NCI-H1436 treated with DMSO at 0.1 percent for 48 hours (cell line): ENCODE results near the gene SLC44A3.

Experiments used
- DNase-seq: peaks from one replicate; lab custom pipeline; 2025; lab: John Stamatoyannopoulos, UW

SLC44A3 gene, protein sequence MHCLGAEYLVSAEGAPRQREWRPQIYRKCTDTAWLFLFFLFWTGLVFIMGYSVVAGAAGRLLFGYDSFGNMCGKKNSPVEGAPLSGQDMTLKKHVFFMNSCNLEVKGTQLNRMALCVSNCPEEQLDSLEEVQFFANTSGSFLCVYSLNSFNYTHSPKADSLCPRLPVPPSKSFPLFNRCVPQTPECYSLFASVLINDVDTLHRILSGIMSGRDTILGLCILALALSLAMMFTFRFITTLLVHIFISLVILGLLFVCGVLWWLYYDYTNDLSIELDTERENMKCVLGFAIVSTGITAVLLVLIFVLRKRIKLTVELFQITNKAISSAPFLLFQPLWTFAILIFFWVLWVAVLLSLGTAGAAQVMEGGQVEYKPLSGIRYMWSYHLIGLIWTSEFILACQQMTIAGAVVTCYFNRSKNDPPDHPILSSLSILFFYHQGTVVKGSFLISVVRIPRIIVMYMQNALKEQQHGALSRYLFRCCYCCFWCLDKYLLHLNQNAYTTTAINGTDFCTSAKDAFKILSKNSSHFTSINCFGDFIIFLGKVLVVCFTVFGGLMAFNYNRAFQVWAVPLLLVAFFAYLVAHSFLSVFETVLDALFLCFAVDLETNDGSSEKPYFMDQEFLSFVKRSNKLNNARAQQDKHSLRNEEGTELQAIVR

DNA sequence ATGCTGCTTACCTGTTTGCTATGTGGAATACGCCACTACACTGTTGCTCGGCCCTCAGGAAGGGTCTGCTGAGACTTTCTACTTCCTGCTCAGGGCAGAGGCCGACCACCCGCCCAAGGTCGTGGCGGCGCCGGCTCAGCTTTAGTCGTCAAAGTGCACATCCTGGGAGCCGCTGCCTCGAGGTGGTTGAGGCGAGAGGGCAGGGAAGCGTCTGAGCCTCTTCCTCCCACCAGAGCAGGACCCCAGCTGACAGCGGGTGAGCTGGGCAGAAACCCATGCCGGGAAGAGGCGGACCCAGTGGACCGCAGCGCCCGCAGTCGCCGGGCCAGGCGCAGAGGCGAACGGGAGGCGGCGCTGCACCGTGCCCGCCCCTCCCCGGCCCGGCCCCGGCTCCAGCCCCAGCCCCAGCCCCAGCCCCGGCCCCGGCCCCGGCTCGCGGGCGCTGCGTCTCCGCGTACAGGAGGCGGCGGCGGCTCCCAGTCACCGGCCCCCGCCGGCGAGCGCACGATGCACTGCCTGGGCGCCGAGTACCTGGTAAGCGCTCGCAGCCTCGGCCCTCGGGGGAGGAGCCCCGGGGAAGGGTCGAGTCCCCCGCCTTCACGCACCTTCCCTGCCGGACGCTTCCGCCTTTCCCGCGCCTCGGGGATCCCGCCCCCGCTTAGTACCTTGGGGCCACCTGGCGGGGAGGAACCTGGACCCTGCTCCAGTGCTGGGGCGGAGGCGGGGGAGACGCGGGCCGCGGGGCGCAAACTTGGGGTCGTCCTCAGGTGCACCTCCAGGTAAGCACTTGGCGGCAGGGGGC is at the start of gene SLC44A3:
Gene SLC44A3 (plus strand): TSS at position 413 of the 802 bp plus-strand sequence. CDS start 95 bp downstream, at position 508.
- no peak for DNase-seq

DNA sequence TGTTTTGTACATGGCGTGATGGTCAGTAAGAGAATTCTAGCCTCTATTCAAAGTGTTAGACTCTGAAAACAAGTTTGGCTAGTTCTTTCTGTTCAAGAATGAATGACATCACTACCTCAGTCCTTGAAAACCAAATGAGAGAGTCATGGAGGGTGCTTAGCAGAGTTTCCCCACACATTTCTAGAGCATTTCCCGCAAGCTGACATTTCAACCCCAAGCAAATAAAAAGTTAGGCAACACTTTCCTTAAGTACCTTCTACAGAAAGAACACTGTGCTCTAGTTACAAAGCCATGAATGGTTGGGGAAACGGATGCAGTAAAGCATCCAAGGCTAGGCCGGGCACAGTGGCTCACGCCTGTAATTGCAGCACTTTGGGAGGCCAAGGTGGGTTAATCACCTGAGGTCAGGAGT is 47.9 kb upstream of the SLC44A3 start:
- DNase-seq = no peak

DNA sequence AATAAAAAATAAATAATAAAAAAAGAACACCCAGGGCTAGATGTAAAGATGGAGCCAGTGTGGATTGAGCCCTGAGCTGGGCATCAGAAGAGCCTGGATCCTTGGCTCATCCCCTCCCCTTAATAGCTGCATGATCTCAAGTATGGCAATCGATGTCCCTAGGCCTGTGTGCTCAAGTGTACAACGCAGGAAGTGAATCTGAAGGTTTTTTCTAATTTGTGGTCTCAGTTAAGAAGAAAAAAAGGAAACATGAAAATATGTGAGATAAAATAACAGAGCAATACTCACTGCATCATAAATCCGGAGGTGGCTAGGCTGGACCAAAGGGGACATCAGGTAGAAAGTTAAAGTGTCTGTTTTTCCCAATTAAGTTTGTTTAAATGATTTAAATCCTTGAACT is 47.3 kb upstream of the SLC44A3 start:
- no peak for DNase-seq

DNA sequence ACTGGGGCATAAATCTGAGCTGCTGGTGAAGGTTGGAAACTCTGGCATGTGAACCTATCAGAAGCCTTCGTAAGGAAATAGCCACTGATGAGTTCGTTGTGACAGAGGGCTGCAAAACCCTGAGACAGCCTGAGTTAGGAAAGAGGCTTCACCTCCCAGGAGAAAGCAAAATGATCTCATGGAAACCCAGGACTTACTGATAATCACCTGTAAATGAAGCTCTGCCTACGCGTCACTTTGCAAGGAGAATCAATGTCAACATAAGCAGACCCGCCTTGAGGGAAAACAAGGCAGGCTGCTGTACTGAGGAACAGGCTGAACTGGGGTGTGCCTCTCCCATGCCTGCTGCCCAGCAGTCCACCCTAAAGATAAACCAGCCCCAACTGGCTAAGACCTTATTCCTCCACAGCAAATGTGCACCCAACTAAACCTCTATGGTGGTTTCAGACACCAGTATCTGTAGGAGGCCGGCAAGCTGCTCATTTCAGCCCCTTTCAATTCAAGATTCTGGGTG is 46.8 kb upstream of the SLC44A3 start:
- no peak for DNase-seq

DNA sequence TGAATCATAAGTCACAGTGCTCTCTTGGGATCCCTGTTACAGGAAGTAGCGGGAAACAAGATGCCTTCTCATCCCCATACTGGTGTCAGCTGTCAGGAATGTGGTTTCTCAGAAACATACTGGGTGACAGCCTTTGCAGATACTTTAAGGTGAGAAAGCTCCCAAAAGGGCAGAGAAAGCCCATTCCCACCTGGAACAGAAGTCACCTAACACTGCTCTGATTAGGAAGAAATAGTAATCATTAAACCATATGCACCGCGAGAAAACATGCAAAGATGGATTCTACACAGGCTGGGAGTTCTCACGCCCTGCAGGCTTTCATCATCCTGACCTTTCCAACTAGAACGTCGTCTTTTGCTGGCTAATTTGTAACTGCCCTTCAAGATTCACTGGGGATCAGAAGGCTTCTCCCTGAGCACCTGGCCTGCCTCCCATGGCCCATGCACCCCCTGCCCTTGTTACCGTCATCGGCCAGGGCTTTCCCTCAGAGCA is 46.2 kb upstream of the SLC44A3 start:
- DNase-seq = no peak

DNA sequence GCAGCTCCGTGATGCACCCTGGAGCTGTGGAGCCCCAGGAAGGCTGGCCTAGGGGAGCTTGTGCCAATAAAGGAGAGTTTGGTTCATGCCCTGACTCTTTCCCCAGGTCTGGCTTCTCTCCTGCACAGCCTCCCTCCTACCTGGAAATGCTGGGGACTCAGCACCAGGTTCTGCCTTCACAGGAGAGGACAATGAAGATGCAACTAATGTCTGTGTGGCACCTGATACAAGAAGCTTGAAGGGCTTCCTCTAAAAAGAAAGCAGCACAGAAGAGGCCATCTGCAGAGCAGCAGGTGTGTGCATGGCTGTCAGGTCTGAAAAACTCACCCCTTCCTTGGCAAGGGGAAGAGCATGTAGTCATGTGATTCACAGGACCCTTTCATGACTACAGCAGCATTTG is 43.7 kb upstream of the SLC44A3 start:
- no peak for DNase-seq

DNA sequence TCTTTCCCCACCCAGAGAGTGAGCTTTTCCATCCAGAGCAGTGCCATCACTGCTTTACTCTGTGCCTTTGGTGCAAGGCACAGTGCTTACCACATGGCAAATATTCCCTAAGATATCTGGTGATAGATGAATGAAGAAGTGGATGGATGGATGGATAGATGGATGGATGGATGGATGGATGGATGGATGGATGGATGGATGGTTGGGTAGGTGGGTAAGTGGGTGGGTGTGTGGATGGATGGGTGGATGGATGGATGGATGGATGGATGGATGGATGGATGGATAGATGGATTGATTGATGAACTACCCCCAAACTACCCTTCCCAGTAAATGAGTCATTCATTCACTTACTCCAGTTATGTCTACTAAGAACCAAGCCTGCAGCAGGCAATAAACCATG is 42.9 kb upstream of the SLC44A3 start:
- no peak for DNase-seq

DNA sequence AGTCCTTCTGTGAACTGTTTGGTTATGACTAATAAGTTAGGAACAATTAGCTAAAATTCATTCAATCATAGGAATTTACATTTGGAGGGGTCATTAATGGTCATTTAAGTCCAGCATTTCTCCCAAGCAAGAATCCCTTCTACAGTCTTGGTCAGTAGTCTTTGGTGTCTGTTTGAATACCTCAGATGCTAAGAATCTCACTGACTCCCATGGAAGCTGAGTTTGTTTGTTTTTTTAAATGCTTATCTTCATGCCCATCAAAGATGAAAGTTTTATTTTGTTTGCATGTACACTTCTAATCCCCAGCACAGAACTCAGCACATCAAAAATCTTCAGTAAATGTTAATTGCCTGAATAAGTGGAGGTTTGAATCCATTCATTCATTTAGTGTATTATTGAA is 41.3 kb upstream of the SLC44A3 start:
- no peak for DNase-seq

DNA sequence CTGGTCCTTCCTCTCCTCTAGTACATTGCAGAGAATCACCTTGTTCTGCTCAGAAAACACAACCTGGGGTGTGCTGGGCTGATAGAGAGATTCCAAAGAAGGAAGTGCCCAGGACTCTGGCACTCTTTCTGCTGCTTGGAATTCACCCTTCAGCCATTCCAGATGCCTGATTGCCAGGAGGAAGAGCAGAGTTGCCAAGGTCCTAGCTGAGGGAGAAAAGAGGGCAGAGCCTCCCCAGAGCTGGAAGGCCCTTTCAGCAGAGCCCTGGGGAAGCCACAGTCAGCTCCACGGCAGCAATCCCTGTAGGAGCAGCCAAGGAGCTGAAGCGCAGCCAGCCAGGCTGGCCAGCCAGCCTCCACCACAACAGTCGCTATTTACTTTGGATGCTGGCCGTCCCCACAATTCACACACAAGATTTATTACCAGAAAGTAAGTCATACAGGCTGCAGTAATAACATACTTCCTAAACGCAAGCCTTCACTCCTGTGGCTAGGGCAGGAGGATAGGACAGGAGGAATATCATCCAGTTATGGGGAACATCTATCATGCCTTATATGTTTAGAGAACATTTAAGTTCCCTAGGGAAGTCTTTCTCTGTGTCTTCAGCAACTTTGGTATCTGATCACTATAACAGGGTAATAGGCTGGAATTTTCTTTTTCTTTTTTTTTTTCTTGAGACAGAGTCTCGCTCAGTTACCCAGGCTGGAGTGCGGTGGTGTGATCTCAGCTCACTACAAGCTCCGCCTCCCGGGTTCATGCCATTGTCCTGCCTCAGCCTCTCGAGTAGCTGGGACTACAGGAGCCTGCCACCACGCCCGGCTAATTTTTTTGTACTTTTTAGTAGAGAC is 36.6 kb upstream of the SLC44A3 start:
- DNase-seq = no peak

DNA sequence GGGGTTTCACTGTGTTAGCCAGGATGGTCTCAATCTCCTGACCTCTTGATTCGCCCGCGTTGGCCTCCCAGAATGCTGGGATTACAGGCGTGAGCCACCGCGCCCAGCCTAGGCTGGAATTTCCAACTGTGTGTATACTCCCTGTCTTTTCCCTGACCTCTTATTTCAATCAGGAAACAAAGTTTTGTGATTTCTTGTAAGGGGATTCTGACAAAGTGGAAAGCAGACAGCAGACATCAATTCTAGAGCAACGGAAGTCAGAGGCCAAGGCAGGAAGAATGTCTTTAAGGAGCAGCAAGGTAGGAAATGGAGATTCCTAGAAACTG is 36.0 kb upstream of the SLC44A3 start:
- no peak for DNase-seq

DNA sequence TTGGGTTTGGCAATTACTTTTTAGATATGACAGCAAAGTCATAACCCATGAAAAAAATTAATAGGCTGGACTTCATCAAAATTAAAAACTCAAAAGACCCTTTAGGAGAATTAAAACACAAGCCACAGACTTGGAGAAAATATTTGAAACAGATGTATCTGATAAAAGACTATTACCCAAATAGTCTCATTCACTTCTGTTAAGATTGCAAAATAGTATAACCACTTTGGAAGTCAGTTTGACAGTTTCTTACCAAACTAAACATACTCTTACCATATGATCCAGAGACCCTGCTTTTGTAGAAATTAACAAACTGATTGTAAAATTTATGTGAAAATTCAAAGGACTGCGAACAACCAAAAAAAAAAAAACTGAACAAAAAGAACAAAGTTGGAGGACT is 32.5 kb upstream of the SLC44A3 start:
- DNase-seq = no peak

DNA sequence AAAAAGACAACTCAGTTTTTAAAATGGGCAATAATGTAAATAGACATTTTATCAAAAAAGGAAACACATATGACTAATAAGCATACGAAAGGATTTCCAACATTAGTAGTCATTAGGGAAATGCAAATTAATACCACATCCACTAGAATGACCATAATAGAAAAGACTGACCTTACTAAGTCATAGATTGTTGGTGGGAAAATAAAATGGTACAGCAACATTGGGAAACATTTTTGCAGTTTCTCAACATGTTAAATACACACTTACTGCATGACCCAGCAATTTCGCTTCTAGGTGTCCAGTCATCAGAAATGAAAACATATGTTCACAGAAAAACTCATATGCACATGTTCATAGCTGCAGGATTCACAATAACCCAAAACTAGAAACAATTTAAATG is 29.9 kb upstream of the SLC44A3 start:
- no peak for DNase-seq

DNA sequence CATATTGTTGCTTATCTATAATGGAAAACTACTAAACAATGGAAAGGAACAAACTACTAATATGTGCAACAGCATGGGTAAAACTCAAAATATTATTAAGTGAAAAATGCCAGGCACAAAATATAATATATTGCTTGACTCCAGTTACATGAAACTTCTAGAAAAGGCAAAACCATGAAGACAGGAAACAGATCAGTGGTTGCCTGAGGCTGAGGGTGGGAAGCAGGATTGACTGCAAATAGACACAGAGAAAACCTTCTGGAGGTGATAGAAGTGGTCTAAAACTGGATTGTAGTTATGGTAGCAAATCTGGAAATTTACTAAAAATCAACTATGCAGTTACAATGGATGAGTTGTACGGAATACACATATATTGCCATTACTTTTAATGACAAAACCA is 29.5 kb upstream of the SLC44A3 start:
- DNase-seq = no peak

DNA sequence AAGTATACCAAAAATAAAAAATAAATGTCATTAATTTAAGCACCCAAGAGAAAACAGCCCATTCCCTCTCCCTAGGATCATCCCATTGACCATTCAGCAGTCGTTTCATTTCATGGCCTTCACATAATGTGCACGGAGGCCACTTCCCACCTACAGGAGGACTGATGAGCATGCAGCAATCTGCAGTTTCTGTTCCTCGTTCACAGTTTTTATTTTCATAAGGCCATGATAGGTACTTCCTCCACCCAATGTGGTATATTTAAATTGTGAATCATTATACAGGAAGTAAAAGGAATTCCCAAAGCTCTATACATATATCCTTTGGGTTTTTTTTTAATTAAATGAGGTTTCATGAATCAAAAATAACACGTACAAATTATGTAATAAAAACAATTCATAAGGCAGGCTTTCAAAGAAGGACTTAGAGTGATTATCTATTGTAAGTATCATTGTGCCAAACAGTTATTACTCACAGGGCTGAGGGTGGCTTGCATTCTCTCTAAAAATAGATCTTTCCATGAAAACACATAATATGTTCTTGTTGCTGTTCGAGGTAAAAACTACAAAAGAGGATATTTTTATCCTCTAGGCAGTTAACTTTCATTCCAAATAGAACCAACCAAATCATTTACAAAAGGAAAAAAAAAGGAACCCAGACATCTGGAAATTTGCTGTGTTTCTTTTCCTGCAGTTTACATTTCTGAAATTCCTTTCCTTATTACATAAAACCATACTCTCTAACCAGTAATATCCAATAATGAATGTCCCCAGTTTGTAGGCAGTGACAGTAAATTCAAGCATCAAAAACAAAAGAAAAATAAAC is 27.5 kb upstream of the SLC44A3 start:
- DNase-seq = no peak

DNA sequence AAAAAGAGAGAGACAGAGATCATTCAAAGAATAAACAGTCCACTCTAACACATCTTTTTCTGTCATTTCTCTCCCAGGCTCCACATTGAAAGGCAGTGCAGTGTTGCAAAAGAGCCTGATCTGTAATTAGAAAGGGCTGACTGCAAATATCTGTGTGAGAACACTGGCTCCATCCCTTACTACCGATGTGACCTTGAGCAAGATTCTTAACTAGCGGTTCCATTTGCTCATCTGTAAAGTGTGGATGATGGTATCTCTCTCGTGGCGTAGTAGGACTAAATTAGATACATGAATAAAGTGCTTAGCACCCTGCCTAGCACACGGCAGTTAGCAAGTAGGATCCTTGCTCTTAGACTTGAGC is 26.9 kb upstream of the SLC44A3 start:
- no peak for DNase-seq

DNA sequence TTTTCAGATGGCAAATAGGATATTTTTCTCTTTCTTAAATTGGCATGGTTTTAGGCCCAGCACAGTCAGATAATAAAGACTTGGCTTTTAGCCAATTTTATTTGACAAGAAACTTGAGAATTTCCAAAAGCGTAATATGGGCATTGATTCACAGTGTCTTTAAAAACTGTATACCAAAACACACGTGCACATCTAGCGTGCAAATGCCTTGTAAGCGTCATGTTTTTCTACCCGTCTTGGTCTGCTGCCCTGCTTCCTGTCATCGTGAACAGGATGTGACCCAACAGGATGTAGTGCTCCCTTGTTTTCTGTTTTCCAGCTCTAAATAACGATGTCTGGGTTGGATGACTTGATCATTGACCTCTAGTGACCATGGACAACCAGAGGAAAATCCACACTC is 24.7 kb upstream of the SLC44A3 start:
- no peak for DNase-seq

DNA sequence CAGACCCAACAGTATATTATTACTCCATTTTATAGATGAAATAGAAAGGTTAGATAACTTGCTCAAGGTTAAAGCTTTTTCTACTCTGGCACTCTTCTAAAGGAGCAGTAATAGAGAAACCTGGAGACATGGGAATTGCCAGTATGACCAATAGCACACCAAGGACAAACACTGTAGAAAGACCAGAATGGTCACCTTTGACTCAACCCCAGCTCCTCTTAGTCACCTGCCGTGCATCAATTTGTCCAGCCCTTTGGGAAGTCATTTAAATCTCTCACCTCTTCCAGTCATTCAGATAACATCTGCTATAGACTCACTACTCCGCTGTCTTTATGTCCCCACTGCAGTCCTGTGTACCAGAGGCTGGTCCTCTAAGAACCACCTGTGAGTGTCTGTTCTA is 23.9 kb upstream of the SLC44A3 start:
- DNase-seq = no peak

DNA sequence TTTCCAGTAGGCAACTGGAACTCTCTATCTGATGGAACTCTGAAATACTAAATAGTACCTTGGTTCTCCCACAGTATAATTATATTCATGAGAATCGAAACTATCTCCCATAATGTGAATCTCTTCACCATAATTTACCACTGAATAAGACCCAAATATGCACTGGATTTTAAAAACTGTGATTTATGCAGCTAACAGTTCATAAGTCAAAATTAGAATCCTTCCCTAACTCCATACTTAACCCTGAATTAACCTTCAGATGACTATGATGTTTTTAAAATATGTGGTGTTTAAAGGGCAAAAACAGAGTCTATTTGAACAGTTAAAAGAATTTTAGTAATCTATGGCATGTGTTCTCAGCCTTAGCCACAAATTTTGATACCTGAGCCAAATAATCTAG is 22.9 kb upstream of the SLC44A3 start:
- DNase-seq = no peak

DNA sequence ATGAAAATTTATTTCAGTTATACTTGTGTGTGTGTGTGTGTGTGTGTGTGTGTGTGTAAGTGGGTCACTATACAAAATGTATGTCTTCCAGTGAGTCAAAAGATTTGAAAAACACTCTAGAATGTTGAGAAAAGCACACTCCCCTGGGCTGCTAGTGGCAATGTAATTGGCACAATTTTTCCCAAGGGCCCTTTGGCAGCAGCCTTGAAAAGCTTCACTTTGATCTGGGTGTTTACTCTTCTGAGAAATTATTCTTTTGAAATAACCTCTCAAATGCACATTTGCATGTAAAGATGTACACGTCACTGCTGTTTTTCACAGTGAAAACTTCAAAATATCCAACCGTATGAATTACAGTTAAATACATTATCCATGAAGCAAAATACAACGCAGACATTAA is 22.1 kb upstream of the SLC44A3 start:
- DNase-seq = peak; percentile 52

DNA sequence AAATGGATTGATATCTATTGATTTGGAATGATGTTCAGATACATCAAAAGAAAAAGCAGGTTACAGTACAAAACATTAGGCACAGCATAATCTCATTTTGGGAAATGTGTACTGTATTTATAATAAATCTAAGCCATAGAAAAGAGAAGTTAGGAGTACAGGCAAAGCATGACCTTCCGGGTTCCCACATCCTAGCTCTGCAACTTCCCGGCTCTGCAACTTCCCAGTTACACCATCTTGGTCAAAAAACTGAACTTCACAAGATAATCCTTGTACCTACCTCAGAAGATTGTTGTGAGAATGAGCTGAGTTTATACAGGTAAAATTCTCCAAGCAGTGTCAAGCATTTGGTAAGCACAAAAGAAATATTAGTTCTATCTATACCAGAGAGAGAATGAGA is 21.7 kb upstream of the SLC44A3 start:
- no peak for DNase-seq

DNA sequence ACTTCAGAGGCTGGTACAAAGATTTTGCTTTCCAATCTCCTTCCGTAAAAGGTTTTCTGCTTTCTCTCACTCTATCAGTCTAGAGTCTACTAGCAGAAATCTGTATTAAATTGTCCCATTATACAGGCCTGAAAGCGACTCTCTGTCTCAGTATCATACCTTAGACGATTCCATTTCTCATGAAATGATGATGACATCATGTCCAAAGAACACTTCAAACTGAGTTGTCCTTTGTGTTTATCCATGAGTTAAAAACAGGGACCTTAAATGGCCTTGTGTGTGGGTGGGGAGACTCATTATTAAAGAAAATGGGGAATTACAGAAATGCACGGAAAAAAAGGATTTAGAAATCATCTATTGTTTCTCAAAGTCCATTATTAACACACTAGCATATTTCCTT is 21.0 kb upstream of the SLC44A3 start:
- DNase-seq = no peak
